ENCODE results near the gene PAXX.

DNA sequence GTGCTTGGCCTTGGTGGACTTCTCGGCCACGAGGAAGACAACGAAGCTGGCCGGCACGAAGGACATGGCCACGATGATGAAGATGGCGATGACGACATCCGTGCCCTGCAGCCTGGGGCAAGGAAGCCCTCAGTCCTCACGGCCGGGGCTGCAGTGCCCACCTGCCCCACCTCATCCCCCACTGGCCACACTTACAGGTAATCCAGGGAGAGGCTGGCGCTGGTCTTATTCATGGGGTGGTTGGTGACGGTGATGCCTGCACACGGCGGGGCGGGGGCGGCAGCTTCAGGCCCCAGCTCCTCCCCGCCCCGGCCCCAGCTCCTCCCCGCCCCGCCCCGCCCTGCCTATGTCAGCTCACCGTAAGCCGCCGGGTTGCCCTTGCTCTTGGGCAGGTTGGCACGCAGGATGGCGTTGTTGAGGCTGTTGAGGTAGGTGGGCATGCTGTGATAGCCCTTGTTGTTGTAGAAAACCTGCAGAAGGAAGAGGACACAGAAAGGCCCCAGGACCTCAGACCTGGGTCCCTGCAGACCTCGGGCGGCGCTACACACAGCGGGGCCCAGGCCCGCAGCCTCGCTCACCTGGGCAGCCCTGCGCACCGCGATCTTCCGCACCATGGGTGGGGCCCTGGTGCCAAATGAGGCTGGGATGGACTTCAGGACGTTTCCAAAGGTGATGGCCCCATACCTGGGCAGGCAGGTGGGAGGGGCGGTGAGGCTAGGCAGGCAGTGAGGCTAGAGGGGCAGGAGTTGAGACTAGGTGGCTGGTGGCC lies 19.9 kb downstream of the PAXX start:
- TF ChIP-seq, protein P1, sequence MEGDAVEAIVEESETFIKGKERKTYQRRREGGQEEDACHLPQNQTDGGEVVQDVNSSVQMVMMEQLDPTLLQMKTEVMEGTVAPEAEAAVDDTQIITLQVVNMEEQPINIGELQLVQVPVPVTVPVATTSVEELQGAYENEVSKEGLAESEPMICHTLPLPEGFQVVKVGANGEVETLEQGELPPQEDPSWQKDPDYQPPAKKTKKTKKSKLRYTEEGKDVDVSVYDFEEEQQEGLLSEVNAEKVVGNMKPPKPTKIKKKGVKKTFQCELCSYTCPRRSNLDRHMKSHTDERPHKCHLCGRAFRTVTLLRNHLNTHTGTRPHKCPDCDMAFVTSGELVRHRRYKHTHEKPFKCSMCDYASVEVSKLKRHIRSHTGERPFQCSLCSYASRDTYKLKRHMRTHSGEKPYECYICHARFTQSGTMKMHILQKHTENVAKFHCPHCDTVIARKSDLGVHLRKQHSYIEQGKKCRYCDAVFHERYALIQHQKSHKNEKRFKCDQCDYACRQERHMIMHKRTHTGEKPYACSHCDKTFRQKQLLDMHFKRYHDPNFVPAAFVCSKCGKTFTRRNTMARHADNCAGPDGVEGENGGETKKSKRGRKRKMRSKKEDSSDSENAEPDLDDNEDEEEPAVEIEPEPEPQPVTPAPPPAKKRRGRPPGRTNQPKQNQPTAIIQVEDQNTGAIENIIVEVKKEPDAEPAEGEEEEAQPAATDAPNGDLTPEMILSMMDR (IDR thresholded peaks at IDR 0.05): no peak
- TF ChIP-seq POLR2AphosphoS5 (IDR thresholded peaks at IDR 0.05; ENCODE audit: low read depth, low read length) (no peak), TCF7L2 (IDR thresholded peaks at IDR 0.05; ENCODE audit: low read depth, low read length) (no peak), SIN3A (IDR thresholded peaks at IDR 0.05; ENCODE audit: borderline replicate concordance, insufficient read depth, low read depth, low read length) (no peak)
- TF ChIP-seq, protein P2, sequence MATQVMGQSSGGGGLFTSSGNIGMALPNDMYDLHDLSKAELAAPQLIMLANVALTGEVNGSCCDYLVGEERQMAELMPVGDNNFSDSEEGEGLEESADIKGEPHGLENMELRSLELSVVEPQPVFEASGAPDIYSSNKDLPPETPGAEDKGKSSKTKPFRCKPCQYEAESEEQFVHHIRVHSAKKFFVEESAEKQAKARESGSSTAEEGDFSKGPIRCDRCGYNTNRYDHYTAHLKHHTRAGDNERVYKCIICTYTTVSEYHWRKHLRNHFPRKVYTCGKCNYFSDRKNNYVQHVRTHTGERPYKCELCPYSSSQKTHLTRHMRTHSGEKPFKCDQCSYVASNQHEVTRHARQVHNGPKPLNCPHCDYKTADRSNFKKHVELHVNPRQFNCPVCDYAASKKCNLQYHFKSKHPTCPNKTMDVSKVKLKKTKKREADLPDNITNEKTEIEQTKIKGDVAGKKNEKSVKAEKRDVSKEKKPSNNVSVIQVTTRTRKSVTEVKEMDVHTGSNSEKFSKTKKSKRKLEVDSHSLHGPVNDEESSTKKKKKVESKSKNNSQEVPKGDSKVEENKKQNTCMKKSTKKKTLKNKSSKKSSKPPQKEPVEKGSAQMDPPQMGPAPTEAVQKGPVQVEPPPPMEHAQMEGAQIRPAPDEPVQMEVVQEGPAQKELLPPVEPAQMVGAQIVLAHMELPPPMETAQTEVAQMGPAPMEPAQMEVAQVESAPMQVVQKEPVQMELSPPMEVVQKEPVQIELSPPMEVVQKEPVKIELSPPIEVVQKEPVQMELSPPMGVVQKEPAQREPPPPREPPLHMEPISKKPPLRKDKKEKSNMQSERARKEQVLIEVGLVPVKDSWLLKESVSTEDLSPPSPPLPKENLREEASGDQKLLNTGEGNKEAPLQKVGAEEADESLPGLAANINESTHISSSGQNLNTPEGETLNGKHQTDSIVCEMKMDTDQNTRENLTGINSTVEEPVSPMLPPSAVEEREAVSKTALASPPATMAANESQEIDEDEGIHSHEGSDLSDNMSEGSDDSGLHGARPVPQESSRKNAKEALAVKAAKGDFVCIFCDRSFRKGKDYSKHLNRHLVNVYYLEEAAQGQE (IDR thresholded peaks at IDR 0.05; ENCODE audit: insufficient read depth in 1 of 2, low read depth in 2 of 2, low read length in 1 of 2): no peak

All from Panc1 (cell line).